ENCODE results near the gene CD6. TPM values are rescaled to one million over a fixed set of nuclear protein-coding genes. Genes with fewer than 3 reads are reported as not detected.

CD6 gene
- total RNA-seq, 1 experiment from 2014 or later: not detected

DNA sequence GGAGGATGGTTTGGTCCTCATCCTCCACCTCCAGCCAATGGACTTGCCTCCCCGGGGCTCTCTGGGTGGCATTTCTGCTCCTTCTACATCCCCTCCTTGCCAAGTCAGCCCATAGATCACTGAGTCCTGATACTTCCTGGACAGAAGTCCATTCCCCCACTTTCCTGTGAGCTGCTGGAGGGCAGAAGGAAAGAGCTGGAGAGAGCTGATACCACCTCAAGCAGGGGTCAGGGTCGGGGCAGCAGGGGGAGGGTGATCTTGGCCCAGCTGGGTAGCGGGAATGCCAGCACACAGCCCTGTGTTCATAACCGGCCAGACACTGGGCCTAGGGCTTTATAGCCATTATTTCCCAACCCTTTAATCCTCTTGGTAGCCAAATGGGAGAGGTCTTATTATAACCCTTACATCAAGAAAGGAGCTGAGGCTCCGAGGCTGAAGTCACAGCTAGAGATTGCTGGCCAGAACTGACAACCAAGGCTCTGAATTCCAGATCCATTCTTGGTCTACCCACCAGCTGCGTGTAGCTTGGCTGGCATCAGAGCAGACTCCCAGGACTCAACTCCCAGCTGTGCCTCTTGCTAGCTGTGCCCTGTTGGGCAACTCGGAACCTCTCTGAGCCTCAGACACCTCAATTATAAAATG is 39.9 kb downstream of the CD6 start:
- TF ChIP-seq, protein P1, sequence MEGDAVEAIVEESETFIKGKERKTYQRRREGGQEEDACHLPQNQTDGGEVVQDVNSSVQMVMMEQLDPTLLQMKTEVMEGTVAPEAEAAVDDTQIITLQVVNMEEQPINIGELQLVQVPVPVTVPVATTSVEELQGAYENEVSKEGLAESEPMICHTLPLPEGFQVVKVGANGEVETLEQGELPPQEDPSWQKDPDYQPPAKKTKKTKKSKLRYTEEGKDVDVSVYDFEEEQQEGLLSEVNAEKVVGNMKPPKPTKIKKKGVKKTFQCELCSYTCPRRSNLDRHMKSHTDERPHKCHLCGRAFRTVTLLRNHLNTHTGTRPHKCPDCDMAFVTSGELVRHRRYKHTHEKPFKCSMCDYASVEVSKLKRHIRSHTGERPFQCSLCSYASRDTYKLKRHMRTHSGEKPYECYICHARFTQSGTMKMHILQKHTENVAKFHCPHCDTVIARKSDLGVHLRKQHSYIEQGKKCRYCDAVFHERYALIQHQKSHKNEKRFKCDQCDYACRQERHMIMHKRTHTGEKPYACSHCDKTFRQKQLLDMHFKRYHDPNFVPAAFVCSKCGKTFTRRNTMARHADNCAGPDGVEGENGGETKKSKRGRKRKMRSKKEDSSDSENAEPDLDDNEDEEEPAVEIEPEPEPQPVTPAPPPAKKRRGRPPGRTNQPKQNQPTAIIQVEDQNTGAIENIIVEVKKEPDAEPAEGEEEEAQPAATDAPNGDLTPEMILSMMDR (conservative IDR thresholded peaks at IDR 0.05): no peak
- no peak overlapping the region for H2BK5ac ChIP-seq (ENCODE audit: insufficient read length, low read length)
- DNase-seq: no peak
- H3K9me3 ChIP-seq (ENCODE audit: control insufficient read depth, low read depth, low read length): no peaks in the 10 kb centered on the region
- H3K79me1 ChIP-seq (ENCODE audit: insufficient read depth, low read depth, low read length, poor library complexity, severe bottlenecking): no peaks in the 10 kb centered on the region
- H2AFZ ChIP-seq (ENCODE audit: low read length): no peak overlapping the region
- H3K23me2 ChIP-seq (ENCODE audit: insufficient read length, low read depth, low read length, poor library complexity, severe bottlenecking): peaks cover 9% of the 10 kb centered on the region
- H3K4ac ChIP-seq (ENCODE audit: low read depth, low read length): no peak overlapping the region
- no peak overlapping the region for H4K8ac ChIP-seq (replicated peaks; ENCODE audit: insufficient read length, low read depth, low read length)
- H3K18ac ChIP-seq (ENCODE audit: insufficient read length, low read depth, low read length): no peak overlapping the region
- no peak overlapping the region for H3K14ac ChIP-seq (ENCODE audit: insufficient read depth, low read length)
- no peaks in the 10 kb centered on the region for H3K9me3 Mint-ChIP-seq
- H3K4me1 Mint-ChIP-seq: peaks cover 8 to 36% of the 10 kb centered on the region in 2 experiments
- H3K9ac ChIP-seq (ENCODE audit: extremely low read depth, insufficient read length, low read length): no peak overlapping the region
- H2BK12ac ChIP-seq (ENCODE audit: insufficient read length, low read depth, low read length): no peak overlapping the region
- H4K20me1 ChIP-seq (ENCODE audit: control insufficient read depth, insufficient read depth, insufficient read length): peaks cover 2% of the 10 kb centered on the region
- no peak overlapping the region for H4K5ac ChIP-seq (ENCODE audit: insufficient read length, low read depth, low read length)
- H3T11ph ChIP-seq (ENCODE audit: low read length): no peak overlapping the region
- no peak overlapping the region for H4K91ac ChIP-seq (ENCODE audit: insufficient read length, low read depth, low read length)
- no peak overlapping the region for H2BK15ac ChIP-seq (ENCODE audit: low read depth, low read length)
- H3K4me2 ChIP-seq (ENCODE audit: insufficient read depth, insufficient read length, low read length): no peak overlapping the region
- no peaks in the 10 kb centered on the region for H3K36me3 Mint-ChIP-seq (ENCODE audit: insufficient read depth in 1 of 3, low read depth in 3 of 3)
- WGBS (ENCODE audit: extremely low coverage, insufficient read length, low lambda C conversion rate): no CpG with 5 or more reads among the region's 7 CpGs
- no peak overlapping the region for H3K23ac ChIP-seq (ENCODE audit: insufficient read length, low read depth, low read length)
- no peak overlapping the region for H3K27ac Mint-ChIP-seq
- no peak overlapping the region for H3K56ac ChIP-seq (ENCODE audit: insufficient read length, low read depth, low read length)
- H2AK5ac ChIP-seq (ENCODE audit: insufficient read length, low read length): no peak overlapping the region
- no peak overlapping the region for H2BK20ac ChIP-seq (ENCODE audit: low read depth, low read length, poor library complexity, severe bottlenecking)
- H3K27me3 Mint-ChIP-seq (ENCODE audit: low read depth): peaks cover 97% of the 10 kb centered on the region
- no peaks in the 10 kb centered on the region for H3K79me2 ChIP-seq (ENCODE audit: insufficient read depth, low read length)
- peaks cover 41% of the 10 kb centered on the region; the same call in 1 of the 2 replicates for H3K27me3 ChIP-seq (ENCODE audit: insufficient read depth, low read length)
- H3K4me1 ChIP-seq (ENCODE audit: insufficient read depth, low read length): no peaks in the 10 kb centered on the region
- H2BK120ac ChIP-seq (ENCODE audit: low read depth, low read length, poor library complexity, severe bottlenecking): no peak overlapping the region
- H3K4me3 Mint-ChIP-seq: no peak overlapping the region
- no peak overlapping the region for H3K27ac ChIP-seq (ENCODE audit: insufficient read length, low read depth, low read length)

Data from H9 (cell line).